Esophagus squamous epithelium (tissue), 5 donors: Measurements from ENCODE around the gene CD6. TPM values are rescaled to one million over a fixed set of nuclear protein-coding genes. Genes with fewer than 3 reads are reported as not detected.
A peak's percentile ranks its signal among the peaks of the same experiment; 100 is the strongest.

Experiments used
- DNase-seq: peaks from one replicate; lab custom pipeline; 2025; lab: John Stamatoyannopoulos, UW
- H3K27ac ChIP-seq, 4 donors: fragments of 200-600 bp; sonication (generic); one replicate each; pipeline ENCODE4 v1.5.1; 2016 to 2019; ENCODE audit warnings: mild to moderate bottlenecking in 1 of 4
- H3K27me3 ChIP-seq, 4 donors: fragments of 200-600 bp; sonication (generic); 1 replicate in 3 of 4; 2 replicates in 1 of 4; pipeline versions ENCODE4 v1.5.1 to v1.6.0; 2017 to 2021; ENCODE audit warnings: antibody characterized with exemption in 1 of 4
- H3K36me3 ChIP-seq, 3 donors: fragments of 200-600 bp; sonication (generic); one replicate each; pipeline ENCODE4 v1.5.1; 2016 to 2019
- H3K4me1 ChIP-seq, 3 donors: fragments of 200-600 bp; sonication (generic); one replicate each; pipeline ENCODE4 v1.5.1; 2017 to 2019
- H3K4me3 ChIP-seq, 4 donors: fragments of 200-600 bp; sonication (generic); 1 replicate in 3 of 4; 2 replicates in 1 of 4; pipeline ENCODE4 v1.5.1; 2016 to 2019; ENCODE audit warnings: mild to moderate bottlenecking in 2 of 4, moderate library complexity in 1 of 4
- H3K9me3 ChIP-seq, 3 donors: fragments of 200-600 bp; sonication (generic); one replicate each; pipeline ENCODE4 v1.5.1; 2016 to 2019
- POLR2A ChIP-seq, 4 donors: fragments of 450-650 bp; IDR thresholded peaks; one replicate each; pipeline ENCODE4 v1.6.1; 2017; ENCODE audit warnings: antibody characterized with exemption in 4 of 4, mild to moderate bottlenecking in 4 of 4, moderate library complexity in 3 of 4
- WGBS, 2 donors: methylation state at CpG; one replicate each; pipeline ENCODE4 v1.1.5; 2018; 5-methylcytosine and 5-hydroxymethylcytosine counted together
- intact Hi-C: fragments of 100-400 bp; cut with DNase I; formaldehyde crosslinking; loops from one replicate; pipeline ENCODE4 v1.15.0; 2022
- total RNA-seq, 4 donors: library from RNA; depleted of rRNA; stranded (reverse); fragments of >200 nt; gene quantifications; one replicate each; pipeline ENCODE4 v1.1.0, GENCODE V29; 2016
- TF ChIP-seq, protein P1 (sequence below), 6 experiments: fragments of 450-650 bp in 4 of 6; fragments of 200-600 bp in 2 of 6; sonication (generic) in 2 of 6; IDR thresholded peaks; one replicate each; pipeline ENCODE4 v1.5.1; 2016 to 2019; ENCODE audit warnings: antibody characterized with exemption in 6 of 6, mild to moderate bottlenecking in 4 of 6, moderate library complexity in 4 of 6
- donor health status: DM: yes; HTN: yes; CAD: no.

The CD6 gene
- total RNA-seq, 4 donors from 2014 or later, result 0.79 to 4.4 (median 1.4) TPM

DNA sequence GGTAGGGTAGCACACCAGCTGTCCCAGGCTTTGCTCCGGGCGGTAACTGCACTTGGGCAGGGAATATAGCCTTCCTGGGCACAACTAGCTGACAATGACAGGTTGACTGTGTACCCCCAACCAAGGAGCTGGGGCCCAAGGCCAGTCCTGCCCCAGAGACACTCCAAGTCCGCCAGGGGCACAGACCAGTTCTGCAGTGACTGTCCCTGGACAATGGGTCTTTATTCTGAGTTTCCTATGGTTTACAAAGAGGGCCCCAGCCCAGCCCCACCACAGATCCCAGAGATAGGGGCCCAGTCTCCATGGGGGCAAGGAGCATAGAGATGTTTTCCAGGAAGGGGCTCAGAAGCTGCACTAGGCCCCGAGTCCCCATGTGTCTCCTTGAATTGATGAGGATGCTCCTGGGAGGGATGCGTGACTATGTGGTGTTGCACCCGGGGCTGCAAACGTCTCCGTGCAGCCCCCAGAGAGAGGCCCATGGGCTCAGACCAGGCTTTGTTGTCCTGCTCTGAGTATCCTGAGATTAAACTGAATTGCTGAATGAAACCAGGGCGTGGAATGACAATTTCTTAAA, 48.4 kb downstream of the CD6 start:
- H3K4me3 ChIP-seq, result no peak overlapping the region
- 89 to 100% methylated on average over 3 to 6 of the region's 9 CpGs for WGBS, 2 donors
- H3K27me3 ChIP-seq, result peaks cover 0 to 65% (median 0%) of the 10 kb centered on the region in 4 donors
- intact Hi-C loops, result no loop called here
- DNase-seq, result no peak
- H3K27ac ChIP-seq, result no peak overlapping the region
- H3K4me1 ChIP-seq, result peaks cover 4 to 31% (median 21%) of the 10 kb centered on the region in 3 donors
- H3K36me3 ChIP-seq, result no peaks in the 10 kb centered on the region
- no peaks in the 10 kb centered on the region for H3K9me3 ChIP-seq
- no peak for TF ChIP-seq POLR2A (IDR thresholded peaks at IDR 0.05)
- TF ChIP-seq, protein P1, sequence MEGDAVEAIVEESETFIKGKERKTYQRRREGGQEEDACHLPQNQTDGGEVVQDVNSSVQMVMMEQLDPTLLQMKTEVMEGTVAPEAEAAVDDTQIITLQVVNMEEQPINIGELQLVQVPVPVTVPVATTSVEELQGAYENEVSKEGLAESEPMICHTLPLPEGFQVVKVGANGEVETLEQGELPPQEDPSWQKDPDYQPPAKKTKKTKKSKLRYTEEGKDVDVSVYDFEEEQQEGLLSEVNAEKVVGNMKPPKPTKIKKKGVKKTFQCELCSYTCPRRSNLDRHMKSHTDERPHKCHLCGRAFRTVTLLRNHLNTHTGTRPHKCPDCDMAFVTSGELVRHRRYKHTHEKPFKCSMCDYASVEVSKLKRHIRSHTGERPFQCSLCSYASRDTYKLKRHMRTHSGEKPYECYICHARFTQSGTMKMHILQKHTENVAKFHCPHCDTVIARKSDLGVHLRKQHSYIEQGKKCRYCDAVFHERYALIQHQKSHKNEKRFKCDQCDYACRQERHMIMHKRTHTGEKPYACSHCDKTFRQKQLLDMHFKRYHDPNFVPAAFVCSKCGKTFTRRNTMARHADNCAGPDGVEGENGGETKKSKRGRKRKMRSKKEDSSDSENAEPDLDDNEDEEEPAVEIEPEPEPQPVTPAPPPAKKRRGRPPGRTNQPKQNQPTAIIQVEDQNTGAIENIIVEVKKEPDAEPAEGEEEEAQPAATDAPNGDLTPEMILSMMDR (IDR thresholded peaks at IDR 0.05), result no peak

DNA sequence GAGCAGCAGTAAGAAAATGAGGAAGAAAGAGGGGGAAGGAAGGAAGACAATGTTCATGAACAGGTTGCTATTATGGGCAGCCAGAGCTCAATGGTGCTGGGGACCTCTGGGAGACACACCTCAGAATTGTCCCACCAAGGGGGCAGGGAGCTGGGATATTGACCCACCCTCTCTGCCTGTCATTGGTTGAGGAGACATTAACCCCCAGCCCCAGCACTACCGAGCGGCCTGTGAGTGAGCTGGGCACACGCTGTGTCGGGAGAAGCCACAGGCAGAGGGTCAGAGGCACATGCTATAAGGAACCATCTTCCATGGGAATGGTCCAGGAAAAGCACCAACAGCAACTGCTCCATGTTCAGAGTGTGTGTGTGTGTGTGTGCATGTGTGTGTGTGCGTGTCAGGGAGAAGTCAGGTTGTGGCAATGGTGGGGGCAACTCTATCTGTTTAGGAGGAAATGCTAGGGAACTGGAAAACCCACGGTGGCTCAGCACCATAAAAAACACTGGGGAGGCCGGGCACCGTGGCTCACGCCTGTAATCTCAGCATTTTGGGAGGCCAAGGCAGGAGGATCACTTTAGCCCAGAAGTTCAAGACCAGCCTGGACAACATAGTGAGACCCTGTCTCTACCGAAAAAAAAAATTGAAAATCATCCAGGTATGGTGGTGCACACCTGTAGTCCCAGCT, 49.2 kb downstream of the CD6 start:
- intact Hi-C loops, result no loop called here
- TF ChIP-seq, protein P1 (IDR thresholded peaks at IDR 0.05), result no peak
- no peak for TF ChIP-seq POLR2A (IDR thresholded peaks at IDR 0.05)
- Histone ChIP-seq H3K4me1 (peaks cover 4 to 31% (median 21%) of the 10 kb centered on the region in 3 donors), H3K9me3 (no peaks in the 10 kb centered on the region), H3K4me3 (no peak overlapping the region), H3K27ac (no peak overlapping the region), H3K27me3 (peaks cover 0 to 69% (median 0%) of the 10 kb centered on the region in 4 donors), H3K36me3 (no peaks in the 10 kb centered on the region)
- WGBS, 2 donors, result 85 to 96% methylated on average over 9 to 10 of the region's 10 CpGs
- no peak for DNase-seq

DNA sequence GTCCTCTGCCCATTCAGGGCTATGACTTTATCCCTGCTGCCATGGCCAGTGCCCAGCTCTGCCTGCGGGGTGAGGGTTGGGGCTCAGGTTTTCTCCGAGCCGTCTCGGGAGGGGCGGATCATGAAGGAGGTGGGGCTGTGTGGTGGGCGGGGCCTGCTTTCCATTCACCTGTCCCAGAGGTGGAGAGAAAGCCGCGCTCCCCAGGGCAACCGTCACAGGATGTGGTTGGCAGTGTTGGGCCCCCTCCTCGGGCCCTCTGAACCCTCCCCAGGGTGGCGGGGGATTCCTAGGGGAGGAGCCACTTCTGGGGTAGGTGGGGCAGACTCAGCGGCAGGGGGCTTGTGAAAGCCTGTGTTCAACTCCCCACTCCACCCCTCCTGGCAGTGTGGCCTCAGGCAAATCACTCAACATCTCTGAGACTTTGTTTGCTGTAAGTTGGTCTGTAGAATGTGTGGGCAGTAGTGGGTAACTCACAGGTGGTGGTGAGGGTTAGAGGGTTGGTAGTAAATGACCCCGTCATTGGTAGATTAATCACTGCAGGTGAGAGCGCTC, 50.3 kb downstream of the CD6 start:
- Histone ChIP-seq H3K27me3 (peaks cover 0 to 76% (median 0%) of the 10 kb centered on the region in 4 donors), H3K36me3 (no peaks in the 10 kb centered on the region), H3K9me3 (no peaks in the 10 kb centered on the region), H3K27ac (no peak overlapping the region), H3K4me3 (peak overlapping the region in 1 of 4 donors; percentile 39), H3K4me1 (peaks cover 4 to 40% (median 21%) of the 10 kb centered on the region in 3 donors)
- TF ChIP-seq, protein P1 (IDR thresholded peaks at IDR 0.05), result no peak
- no peak for TF ChIP-seq POLR2A (IDR thresholded peaks at IDR 0.05)
- intact Hi-C loops, result no loop called here
- no peak for DNase-seq
- 36 to 76% methylated on average over 2 to 3 of the region's 14 CpGs for WGBS, 2 donors

DNA sequence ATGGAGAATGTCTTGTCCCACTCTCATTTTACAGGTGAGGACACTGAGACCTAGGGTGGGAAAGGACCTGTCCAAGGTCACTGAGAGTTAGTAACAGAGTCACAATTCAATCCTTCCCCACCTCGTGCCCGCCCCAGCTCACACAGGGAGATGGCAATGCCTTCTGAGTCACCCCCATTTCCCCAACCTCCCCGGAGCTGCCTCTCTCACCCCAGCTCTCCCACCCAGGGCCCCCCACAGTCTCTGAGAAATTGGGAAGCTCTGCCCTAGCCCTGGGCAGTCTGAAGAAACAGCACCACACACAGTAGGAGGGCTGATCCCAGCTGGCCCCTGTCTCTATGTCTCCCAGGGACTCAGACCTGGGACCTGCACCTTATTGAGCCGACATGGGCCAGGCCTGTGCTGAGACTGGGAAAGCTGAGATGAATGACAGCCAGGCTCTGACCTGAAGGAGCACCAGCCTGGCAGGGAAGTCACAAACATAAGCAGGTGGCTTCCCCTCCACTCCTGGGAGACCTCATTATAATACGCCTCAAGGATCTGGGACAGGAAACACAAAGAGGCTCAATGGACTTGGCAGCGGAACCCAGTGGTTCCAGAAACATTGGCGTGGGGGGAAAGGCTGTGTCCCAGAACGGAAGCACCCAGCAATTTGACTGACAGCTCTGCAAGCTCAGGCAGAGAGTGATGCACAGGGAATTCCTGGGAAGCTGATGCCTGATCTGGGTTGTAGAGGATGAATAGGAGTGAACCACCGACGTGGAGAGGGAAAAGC, 51.0 kb downstream of the CD6 start:
- TF ChIP-seq, protein P1 (IDR thresholded peaks at IDR 0.05), result no peak
- no peak for TF ChIP-seq POLR2A (IDR thresholded peaks at IDR 0.05)
- Histone ChIP-seq H3K9me3 (no peaks in the 10 kb centered on the region), H3K4me1 (peaks cover 4 to 42% (median 21%) of the 10 kb centered on the region in 3 donors), H3K4me3 (no peak overlapping the region), H3K27me3 (peaks cover 0 to 77% (median 0%) of the 10 kb centered on the region in 4 donors), H3K36me3 (no peaks in the 10 kb centered on the region), H3K27ac (no peak overlapping the region)
- no peak for DNase-seq
- intact Hi-C loops, result no loop called here
- WGBS, 2 donors, result 37 to 38% methylated on average over 8 to 9 of the region's 10 CpGs
